ENCODE measurements around the gene SLC5A10. TPM values are rescaled to one million over a fixed set of nuclear protein-coding genes. Genes with fewer than 3 reads are reported as not detected.
A peak's percentile ranks its signal among the peaks of the same experiment; 100 is the strongest.

The SLC5A10 gene
- total RNA-seq, 1 experiment from 2014 or later: not detected

DNA sequence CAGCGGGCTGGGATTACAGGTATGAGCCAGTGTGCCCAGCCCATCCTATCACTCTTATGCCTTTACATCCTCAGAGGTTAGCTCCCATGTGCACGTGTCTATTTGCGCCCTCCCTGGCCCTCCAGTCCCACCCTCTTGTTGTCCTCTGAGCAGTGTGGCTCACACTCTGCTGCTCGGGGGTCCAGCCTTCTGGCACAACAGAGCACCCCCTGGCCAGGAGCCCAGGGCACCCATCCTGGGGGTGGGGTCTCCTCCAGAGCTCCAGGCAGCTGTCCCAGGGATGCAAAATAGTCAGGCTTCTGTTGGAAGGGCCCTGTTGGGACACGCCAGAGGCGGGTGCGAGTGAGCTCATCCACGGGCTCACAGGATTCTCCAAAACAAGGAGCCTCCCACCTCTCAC lies 64.3 kb downstream of the SLC5A10 start:
- H3K4me2 ChIP-seq (ENCODE audit: insufficient read depth, insufficient read length, low read length): no peak overlapping the region

More for the DNA sequence above, 64.3 kb downstream of the SLC5A10 start:
- Mint-ChIP-seq H3K36me3 (ENCODE audit: insufficient read depth in 1 of 3, low read depth in 3 of 3) (no peaks in the 10 kb centered on the region; a peak in 1 of 7 replicates), H3K4me1 (peaks cover 9 to 33% of the 10 kb centered on the region in 2 experiments), H3K27me3 (ENCODE audit: low read depth) (peaks cover 7% of the 10 kb centered on the region), H3K4me3 (no peak overlapping the region), H3K9me3 (no peaks in the 10 kb centered on the region), H3K27ac (peak overlapping the region in 1 of 3 experiments; percentile 89; a peak in 1 of 7 replicates)
- no peak overlapping the region for H2BK15ac ChIP-seq (ENCODE audit: low read depth, low read length)
- TF ChIP-seq, protein P1, sequence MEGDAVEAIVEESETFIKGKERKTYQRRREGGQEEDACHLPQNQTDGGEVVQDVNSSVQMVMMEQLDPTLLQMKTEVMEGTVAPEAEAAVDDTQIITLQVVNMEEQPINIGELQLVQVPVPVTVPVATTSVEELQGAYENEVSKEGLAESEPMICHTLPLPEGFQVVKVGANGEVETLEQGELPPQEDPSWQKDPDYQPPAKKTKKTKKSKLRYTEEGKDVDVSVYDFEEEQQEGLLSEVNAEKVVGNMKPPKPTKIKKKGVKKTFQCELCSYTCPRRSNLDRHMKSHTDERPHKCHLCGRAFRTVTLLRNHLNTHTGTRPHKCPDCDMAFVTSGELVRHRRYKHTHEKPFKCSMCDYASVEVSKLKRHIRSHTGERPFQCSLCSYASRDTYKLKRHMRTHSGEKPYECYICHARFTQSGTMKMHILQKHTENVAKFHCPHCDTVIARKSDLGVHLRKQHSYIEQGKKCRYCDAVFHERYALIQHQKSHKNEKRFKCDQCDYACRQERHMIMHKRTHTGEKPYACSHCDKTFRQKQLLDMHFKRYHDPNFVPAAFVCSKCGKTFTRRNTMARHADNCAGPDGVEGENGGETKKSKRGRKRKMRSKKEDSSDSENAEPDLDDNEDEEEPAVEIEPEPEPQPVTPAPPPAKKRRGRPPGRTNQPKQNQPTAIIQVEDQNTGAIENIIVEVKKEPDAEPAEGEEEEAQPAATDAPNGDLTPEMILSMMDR (conservative IDR thresholded peaks at IDR 0.05): no peak
- no peak overlapping the region for H2BK120ac ChIP-seq (ENCODE audit: low read depth, low read length, poor library complexity, severe bottlenecking)
- H2BK5ac ChIP-seq (ENCODE audit: insufficient read length, low read length): no peak overlapping the region
- no peak overlapping the region for H3K9ac ChIP-seq (ENCODE audit: extremely low read depth, insufficient read length, low read length)
- no peak overlapping the region for H2BK12ac ChIP-seq (ENCODE audit: insufficient read length, low read depth, low read length)
- H3K18ac ChIP-seq (ENCODE audit: insufficient read length, low read depth, low read length): no peak overlapping the region
- no peak overlapping the region for H2BK20ac ChIP-seq (ENCODE audit: low read depth, low read length, poor library complexity, severe bottlenecking)
- no peak overlapping the region for H3K4ac ChIP-seq (ENCODE audit: low read depth, low read length)
- no peak overlapping the region; the same call in 1 of the 2 replicates for H3K14ac ChIP-seq (ENCODE audit: insufficient read depth, low read length)
- WGBS (ENCODE audit: extremely low coverage, insufficient read length, low lambda C conversion rate): no CpG with 5 or more reads among the region's 8 CpGs
- H4K20me1 ChIP-seq (ENCODE audit: control insufficient read depth, insufficient read depth, insufficient read length): no peaks in the 10 kb centered on the region
- H3K79me2 ChIP-seq (ENCODE audit: insufficient read depth, low read length): no peaks in the 10 kb centered on the region
- no peak overlapping the region for H2AFZ ChIP-seq (ENCODE audit: low read length)
- H3K27me3 ChIP-seq (ENCODE audit: insufficient read depth, low read length): no peaks in the 10 kb centered on the region; the same call in 1 of the 2 replicates
- no peaks in the 10 kb centered on the region for H3K23me2 ChIP-seq (ENCODE audit: insufficient read length, low read depth, low read length, poor library complexity, severe bottlenecking)
- H3K9me3 ChIP-seq (ENCODE audit: control insufficient read depth, low read depth, low read length): no peaks in the 10 kb centered on the region
- no peak overlapping the region for H3T11ph ChIP-seq (ENCODE audit: low read length)
- H2AK5ac ChIP-seq (ENCODE audit: insufficient read length, low read length): no peak overlapping the region
- no peaks in the 10 kb centered on the region for H3K4me1 ChIP-seq (ENCODE audit: insufficient read depth, low read length)
- no peak for DNase-seq
- H3K56ac ChIP-seq (ENCODE audit: insufficient read length, low read depth, low read length): no peak overlapping the region
- no peak overlapping the region for H4K5ac ChIP-seq (ENCODE audit: insufficient read length, low read depth, low read length)
- H4K91ac ChIP-seq (ENCODE audit: insufficient read length, low read depth, low read length): no peak overlapping the region
- no peak overlapping the region for H4K8ac ChIP-seq (replicated peaks; ENCODE audit: insufficient read length, low read depth, low read length)
- H3K79me1 ChIP-seq (ENCODE audit: insufficient read depth, low read depth, low read length, poor library complexity, severe bottlenecking): no peaks in the 10 kb centered on the region
- no peak overlapping the region for H3K27ac ChIP-seq (ENCODE audit: insufficient read length, low read depth, low read length)
- no peak overlapping the region for H3K23ac ChIP-seq (ENCODE audit: insufficient read length, low read depth, low read length)
